Stimulated activated CD4-positive, alpha-beta T cell treated with anti-CD3 and anti-CD28 coated beads, Interleukin-4, amount 100 ng/mL, for 48 hours (primary cell): ENCODE measurements around the gene CMSS1.

Experiments used
- DNase-seq, 2 donors: peaks; one replicate each; pipeline ENCODE4 v3.0.0-alpha.2; 2020; ENCODE audit warnings: low read depth in 2 of 2

Gene CMSS1

GRCh38 chr3:100175637-100176280 is 358.1 kb downstream of the CMSS1 start:
- no peak for DNase-seq

DNA sequence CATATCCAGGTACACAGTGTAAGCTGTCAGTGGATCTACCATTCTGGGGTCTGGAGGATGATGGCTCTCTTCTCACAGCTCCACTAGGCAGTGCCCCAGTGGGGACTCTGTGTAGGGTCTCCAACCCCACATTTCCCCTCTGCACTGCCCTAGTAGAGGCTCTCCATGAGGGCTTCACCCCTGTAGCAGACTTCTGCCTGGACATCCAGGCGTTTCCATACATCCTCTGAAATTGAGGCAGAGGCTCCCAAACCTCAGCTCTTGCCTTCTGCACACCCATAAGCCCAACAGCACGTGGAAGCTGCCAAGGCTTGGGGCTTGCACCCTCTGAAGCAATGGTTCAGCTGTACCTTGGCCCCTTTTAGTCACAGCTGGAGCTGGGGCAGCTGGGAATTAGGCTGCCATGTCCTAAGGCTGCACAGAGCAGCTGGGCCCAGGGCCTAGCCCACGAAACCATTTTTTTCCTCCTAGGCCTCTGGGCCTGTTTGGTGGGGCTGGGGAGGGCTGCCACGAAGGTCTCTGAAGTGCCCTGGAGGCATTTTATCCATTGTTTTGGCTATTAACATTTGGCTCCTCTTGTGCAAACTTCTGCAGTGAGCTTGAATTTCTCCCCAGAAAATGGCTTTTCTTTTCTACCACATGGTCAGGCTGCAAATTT is 362.2 kb downstream of the CMSS1 start:
- DNase-seq = no peak

GRCh38 chr3:100183608-100184125 is 366.0 kb downstream of the CMSS1 start:
- DNase-seq = no peak

DNA sequence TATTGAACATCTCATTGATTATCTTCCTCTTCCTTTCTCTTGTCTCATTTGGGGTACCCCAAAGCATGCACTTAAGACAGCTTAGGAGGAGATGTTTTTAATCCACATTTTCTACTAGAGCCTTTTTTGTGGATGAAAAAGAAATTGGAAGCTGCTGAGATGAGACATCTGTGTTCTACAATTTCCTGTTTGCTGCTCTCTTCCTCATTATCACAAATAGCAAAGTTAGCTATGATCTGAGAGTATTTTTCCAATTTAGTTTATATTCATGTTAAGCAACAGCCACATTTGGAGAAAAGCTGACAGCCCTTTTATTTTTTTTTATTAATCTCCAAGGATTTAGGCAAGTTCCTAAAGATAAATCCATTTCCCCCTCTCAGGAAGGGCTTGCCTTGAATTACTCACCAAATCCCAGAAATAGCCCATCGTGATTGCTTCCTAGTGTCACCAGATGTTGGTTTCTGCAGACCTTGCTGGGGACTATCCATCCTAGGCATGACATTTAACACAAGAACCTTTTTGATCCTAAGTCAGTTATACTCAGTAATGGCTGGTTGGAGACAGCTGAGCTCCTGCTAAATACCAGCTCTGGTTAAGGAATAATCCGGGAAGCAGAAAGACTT is 367.4 kb downstream of the CMSS1 start:
- DNase-seq = no peak

- no peak for DNase-seq
Measured at GRCh38 chr3:100185847-100186246, 368.2 kb downstream of the CMSS1 start.

GRCh38 chr3:100189444-100189964 is 371.8 kb downstream of the CMSS1 start:
- DNase-seq = no peak

GRCh38 chr3:100195375-100195774 is 377.7 kb downstream of the CMSS1 start:
- no peak for DNase-seq

DNA sequence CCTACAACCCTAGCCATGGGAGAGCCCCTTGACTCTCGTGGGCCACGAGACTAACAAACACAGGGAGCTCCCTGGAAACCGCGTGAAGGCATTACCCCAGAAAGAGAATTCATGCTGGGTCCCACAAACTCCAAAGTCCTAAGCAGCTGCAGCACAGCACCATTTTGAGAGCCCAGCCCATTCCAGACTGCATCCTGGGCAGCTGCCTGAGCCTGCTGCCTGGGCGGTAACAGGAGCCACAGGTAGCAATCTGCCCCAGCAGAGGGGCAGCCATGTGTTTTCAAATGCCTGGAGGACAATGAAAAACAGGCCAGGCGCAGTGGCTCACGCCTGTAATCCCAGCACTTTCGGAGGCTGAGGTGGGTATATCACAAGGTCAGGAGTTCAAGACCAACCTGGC is 380.2 kb downstream of the CMSS1 start:
- no peak for DNase-seq

GRCh38 chr3:100198579-100199269 is 381.1 kb downstream of the CMSS1 start:
- DNase-seq = no peak

- DNase-seq = no peak
Measured at GRCh38 chr3:100205171-100205570, 387.5 kb downstream of the CMSS1 start.

- no peak for DNase-seq
Measured at GRCh38 chr3:100206687-100207086, 389.0 kb downstream of the CMSS1 start.

DNA sequence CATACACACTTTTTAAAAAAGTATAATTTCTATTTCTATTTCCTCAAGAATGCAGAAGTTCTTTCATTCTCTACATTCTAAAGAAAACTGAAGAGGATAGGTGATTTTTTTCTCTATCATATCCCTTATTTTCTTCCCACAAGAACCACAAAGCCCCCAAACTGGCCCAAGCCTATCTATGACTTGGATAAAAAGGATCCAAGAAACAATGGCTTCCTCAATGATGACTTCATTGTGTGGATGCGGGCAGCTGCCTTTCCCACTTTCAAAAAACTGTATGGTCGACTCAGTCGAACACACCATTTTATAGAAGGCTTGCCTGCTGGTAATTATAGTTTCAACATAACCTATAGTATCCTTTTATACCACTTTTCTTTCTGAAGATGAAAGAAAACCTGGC is 390.2 kb downstream of the CMSS1 start:
- DNase-seq = no peak

- DNase-seq = no peak
Measured at GRCh38 chr3:100209169-100209568, 391.5 kb downstream of the CMSS1 start.

DNA sequence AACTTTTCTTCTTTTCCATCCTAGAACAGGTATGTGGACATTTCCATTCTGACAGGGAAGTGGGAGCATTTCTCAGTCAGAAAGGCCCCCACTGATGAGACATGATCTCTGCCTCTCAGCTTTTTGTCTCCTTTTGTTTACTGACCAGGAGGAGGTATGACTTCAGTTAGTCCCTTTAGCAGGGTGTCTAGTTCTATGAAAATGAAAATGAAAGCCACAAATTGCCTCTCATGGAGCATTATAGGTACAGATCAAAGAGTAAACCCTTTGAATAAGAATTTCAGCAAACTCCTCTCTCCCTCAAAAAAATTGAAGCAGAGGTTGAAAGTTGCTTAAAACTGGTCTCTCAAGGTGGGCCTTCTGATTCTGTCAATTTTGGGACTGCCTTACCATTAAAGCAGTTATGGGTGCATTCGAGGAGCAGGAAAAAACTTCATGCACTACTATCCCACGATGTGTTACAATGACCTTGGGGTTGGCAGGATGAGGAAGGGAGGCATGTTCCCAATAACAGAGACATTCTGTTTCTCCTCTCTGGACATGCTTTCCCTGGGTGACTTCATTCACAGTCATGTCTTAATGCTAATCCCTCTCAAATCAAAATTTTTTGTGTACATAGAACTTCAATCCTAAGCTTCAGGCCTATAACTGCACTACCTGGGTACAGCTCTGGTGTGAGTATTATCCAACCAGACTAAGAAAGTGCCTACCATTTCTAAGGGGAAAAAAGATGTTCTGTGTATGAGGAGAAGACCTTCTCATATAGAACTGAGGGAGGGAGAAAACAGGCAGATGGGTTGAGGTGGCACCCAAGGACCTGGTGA is 392.5 kb downstream of the CMSS1 start:
- DNase-seq = no peak

GRCh38 chr3:100210772-100211135 is 393.1 kb downstream of the CMSS1 start:
- no peak for DNase-seq

DNA sequence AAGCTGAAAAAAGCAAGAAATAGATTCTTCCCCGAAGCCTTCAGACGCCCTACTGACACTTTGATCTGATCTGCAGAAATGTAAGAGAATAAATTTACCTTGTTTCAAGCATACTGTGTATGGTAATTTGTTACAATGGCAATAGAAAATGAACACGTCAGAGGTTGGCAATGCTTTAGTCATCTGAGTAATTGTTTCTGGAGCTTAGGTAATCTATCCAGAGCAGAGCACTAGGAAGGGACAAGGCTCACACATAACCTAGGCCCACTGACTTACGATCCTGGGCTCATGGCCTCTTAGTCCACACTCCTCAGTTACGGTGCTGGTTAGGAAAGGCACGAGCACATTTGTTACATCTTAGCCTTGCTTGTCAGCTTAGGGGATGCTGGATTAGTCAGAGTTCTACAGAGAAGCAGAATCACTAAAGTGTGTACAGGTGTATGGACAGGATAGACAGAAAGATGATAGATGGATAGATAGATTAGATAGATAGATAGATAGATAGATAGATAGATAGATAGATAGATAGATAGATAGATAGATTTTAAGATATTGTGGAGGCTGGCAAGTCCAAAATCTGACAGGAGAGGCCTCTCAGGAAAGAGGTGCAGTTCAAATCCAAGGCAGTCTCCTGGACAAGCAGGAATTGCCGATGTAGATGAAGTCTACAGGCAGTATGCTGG is 396.4 kb downstream of the CMSS1 start:
- DNase-seq = no peak

GRCh38 chr3:100214574-100214964 is 396.9 kb downstream of the CMSS1 start:
- no peak for DNase-seq

DNA sequence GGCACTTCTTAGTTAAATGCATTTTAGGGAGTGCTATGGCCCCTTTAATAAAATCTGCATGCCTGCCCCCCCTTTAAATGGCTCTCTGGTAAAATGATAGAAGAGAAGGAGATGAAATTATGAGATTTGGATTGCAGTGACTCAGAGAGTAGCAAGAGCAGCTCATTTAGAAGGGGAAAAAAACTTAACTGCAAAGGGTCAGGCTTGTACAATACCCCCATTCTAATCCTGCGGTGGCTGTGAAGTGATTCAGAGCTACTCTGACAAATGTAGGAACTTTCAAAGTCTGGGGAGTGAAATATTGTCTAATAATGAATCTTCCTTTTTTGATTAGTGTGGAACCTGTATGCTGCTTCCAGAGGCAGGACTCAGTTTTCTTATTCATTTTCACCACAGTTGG is 399.1 kb downstream of the CMSS1 start:
- DNase-seq = no peak

DNA sequence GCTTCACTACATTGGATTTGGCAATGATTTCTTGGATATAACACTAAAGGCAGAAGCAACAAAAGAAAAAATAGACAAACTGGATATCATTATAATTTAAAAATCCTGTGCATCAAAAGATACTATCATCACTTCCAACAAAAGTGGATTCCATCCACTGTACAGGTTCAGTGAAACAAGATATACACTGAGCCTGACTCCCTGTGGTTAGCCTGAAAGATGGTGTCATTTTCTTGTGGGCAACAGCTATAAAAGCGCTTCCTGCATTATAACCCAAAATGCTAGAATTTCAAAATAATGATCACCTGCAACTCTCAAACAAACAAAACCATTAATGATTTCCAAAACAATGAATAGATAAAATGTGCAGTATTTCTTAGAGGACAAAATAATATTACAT is 403.5 kb downstream of the CMSS1 start:
- no peak for DNase-seq

DNA sequence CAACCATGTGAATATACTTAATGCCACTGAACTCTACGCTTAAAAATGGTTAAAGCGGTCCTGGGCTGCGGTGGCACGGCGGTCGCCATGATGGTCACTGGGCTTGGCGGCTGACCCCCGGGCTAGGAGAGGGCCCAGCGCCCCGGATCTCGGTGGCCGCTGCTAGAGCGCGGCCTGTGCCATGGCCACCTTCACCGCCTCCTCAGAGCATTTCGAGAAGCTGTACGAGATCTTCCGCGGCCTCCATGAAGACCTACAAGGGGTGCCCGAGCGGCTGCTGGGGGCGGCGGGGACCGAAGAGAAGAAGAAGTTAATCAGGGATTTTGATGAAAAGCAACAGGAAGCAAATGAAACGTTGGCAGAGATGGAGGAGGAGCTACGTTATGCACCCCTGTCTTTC is 407.5 kb downstream of the CMSS1 start:
- DNase-seq = no peak

GRCh38 chr3:100225883-100226282 is 408.2 kb downstream of the CMSS1 start:
- no peak for DNase-seq
